ENCODE measurements around the gene FFAR3.
"Not testable (repeated sequence)": the region's sequence is repeated elsewhere in the genome, so short reads cannot be mapped to it uniquely, and the experiment has no call there.

GRCh38 chr19:35374031-35374430 lies 15.8 kb downstream of the FFAR3 start:
- TF ChIP-seq, protein P1, sequence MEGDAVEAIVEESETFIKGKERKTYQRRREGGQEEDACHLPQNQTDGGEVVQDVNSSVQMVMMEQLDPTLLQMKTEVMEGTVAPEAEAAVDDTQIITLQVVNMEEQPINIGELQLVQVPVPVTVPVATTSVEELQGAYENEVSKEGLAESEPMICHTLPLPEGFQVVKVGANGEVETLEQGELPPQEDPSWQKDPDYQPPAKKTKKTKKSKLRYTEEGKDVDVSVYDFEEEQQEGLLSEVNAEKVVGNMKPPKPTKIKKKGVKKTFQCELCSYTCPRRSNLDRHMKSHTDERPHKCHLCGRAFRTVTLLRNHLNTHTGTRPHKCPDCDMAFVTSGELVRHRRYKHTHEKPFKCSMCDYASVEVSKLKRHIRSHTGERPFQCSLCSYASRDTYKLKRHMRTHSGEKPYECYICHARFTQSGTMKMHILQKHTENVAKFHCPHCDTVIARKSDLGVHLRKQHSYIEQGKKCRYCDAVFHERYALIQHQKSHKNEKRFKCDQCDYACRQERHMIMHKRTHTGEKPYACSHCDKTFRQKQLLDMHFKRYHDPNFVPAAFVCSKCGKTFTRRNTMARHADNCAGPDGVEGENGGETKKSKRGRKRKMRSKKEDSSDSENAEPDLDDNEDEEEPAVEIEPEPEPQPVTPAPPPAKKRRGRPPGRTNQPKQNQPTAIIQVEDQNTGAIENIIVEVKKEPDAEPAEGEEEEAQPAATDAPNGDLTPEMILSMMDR (IDR thresholded peaks at IDR 0.05) = not testable (repeated sequence)
- TF ChIP-seq POLR2A (IDR thresholded peaks at IDR 0.05) = not testable (repeated sequence)

Measured in suprapubic skin (tissue), 3 donors.